ELF-1 (cell line): ENCODE results near the gene LEF1.
"Not testable (repeated sequence)": the region's sequence is repeated elsewhere in the genome, so short reads cannot be mapped to it uniquely, and the experiment has no call there.

Source experiments
- DNase-seq: peaks from one replicate; pipeline ENCODE4 v3.0.0-alpha.2; 2016; ENCODE audit warnings: low read depth, low spot score

LEF1 gene

GRCh38 chr4:108034565-108034964 is 134.2 kb downstream of the LEF1 start:
- DNase-seq: no peak

- no peak for DNase-seq
These were observed 135.4 kb downstream of the LEF1 start for GRCh38 chr4:108033348-108033747.

- DNase-seq: no peak
These were observed 137.2 kb downstream of the LEF1 start for GRCh38 chr4:108031427-108032083.

GRCh38 chr4:108030332-108030731 is 138.4 kb downstream of the LEF1 start:
- peak; percentile 75 for DNase-seq

GRCh38 chr4:108029731-108030130 is 139.0 kb downstream of the LEF1 start:
- no peak for DNase-seq

- no peak for DNase-seq
These were observed 139.6 kb downstream of the LEF1 start for GRCh38 chr4:108029016-108029720.

- no peak for DNase-seq
These were observed 143.9 kb downstream of the LEF1 start for GRCh38 chr4:108024878-108025165.

GRCh38 chr4:108024085-108024877 is 144.5 kb downstream of the LEF1 start:
- no peak for DNase-seq

GRCh38 chr4:108018884-108019187 is 149.9 kb downstream of the LEF1 start:
- no peak for DNase-seq

GRCh38 chr4:108018040-108018883 is 150.5 kb downstream of the LEF1 start:
- DNase-seq: peak; percentile 79

GRCh38 chr4:108013955-108014354 is 154.8 kb downstream of the LEF1 start:
- DNase-seq: no peak

- DNase-seq: no peak
These were observed 155.4 kb downstream of the LEF1 start for GRCh38 chr4:108013327-108013726.

- not testable (repeated sequence) for DNase-seq
These were observed 156.3 kb downstream of the LEF1 start for GRCh38 chr4:108012382-108012781.

- no peak for DNase-seq
These were observed 158.6 kb downstream of the LEF1 start for GRCh38 chr4:108010167-108010566.

GRCh38 chr4:108008721-108009120 is 160.0 kb downstream of the LEF1 start:
- DNase-seq: no peak

GRCh38 chr4:108007984-108008383 is 160.7 kb downstream of the LEF1 start:
- DNase-seq: no peak

GRCh38 chr4:108006361-108006760 is 162.4 kb downstream of the LEF1 start:
- no peak for DNase-seq

- DNase-seq: no peak
These were observed 162.9 kb downstream of the LEF1 start for GRCh38 chr4:108005807-108006206.

- no peak for DNase-seq
These were observed 164.1 kb downstream of the LEF1 start for GRCh38 chr4:108004646-108005045.

- no peak for DNase-seq
These were observed 164.7 kb downstream of the LEF1 start for GRCh38 chr4:108003982-108004515.

- DNase-seq: no peak
These were observed 167.1 kb downstream of the LEF1 start for GRCh38 chr4:108001540-108002135.
